Epithelial cell of esophagus (primary cell): Measurements from ENCODE around the gene FXYD5.

ENCODE experiments used
- DNase-seq: peaks from one replicate; pipeline ENCODE4 v3.0.0; 2010; ENCODE audit warnings: low read depth
- H3K4me3 ChIP-seq: 2 replicates; pipeline ENCODE4 v1.5.1; 2011; ENCODE audit warnings: mild to moderate bottlenecking, low read length, control low read depth
- CTCF ChIP-seq: IDR thresholded peaks from 2 replicates; pipeline ENCODE4 v1.5.1; 2011; ENCODE audit warnings: low read depth, mild to moderate bottlenecking, low read length, control low read depth, inconsistent platforms; ENCODE audit not compliant: insufficient read depth; ENCODE audit errors: missing control alignments

Gene FXYD5

GRCh38 chr19:35209646-35210045, 55.1 kb downstream of the FXYD5 start:
- DNase-seq: no peak

GRCh38 chr19:35211545-35212230, 57.2 kb downstream of the FXYD5 start:
- TF ChIP-seq CTCF: no peak
- H3K4me3 ChIP-seq: no peak overlapping the region

More at GRCh38 chr19:35209646-35210045, 55.1 kb downstream of the FXYD5 start:
- no peak overlapping the region for H3K4me3 ChIP-seq
- TF ChIP-seq CTCF: no peak

GRCh38 chr19:35212241-35212640, 57.7 kb downstream of the FXYD5 start:
- H3K4me3 ChIP-seq: no peak overlapping the region
- no peak for DNase-seq

More at GRCh38 chr19:35211545-35212230, 57.2 kb downstream of the FXYD5 start:
- no peak for DNase-seq

GRCh38 chr19:35213663-35214632, 59.4 kb downstream of the FXYD5 start:
- H3K4me3 ChIP-seq: no peak overlapping the region
- no peak for TF ChIP-seq CTCF
- DNase-seq: peak; percentile 95

More at GRCh38 chr19:35212241-35212640, 57.7 kb downstream of the FXYD5 start:
- no peak for TF ChIP-seq CTCF

GRCh38 chr19:35214766-35215422, 60.4 kb downstream of the FXYD5 start:
- no peak for TF ChIP-seq CTCF
- DNase-seq: no peak
- H3K4me3 ChIP-seq: no peak overlapping the region

GRCh38 chr19:35216016-35216832, 61.7 kb downstream of the FXYD5 start:
- no peak overlapping the region for H3K4me3 ChIP-seq
- DNase-seq: peak; percentile 58

More at GRCh38 chr19:35216016-35216832, 61.7 kb downstream of the FXYD5 start:
- no peak for TF ChIP-seq CTCF
